ENCODE measurements around the gene OR52A1.

OR52A1 gene

DNA sequence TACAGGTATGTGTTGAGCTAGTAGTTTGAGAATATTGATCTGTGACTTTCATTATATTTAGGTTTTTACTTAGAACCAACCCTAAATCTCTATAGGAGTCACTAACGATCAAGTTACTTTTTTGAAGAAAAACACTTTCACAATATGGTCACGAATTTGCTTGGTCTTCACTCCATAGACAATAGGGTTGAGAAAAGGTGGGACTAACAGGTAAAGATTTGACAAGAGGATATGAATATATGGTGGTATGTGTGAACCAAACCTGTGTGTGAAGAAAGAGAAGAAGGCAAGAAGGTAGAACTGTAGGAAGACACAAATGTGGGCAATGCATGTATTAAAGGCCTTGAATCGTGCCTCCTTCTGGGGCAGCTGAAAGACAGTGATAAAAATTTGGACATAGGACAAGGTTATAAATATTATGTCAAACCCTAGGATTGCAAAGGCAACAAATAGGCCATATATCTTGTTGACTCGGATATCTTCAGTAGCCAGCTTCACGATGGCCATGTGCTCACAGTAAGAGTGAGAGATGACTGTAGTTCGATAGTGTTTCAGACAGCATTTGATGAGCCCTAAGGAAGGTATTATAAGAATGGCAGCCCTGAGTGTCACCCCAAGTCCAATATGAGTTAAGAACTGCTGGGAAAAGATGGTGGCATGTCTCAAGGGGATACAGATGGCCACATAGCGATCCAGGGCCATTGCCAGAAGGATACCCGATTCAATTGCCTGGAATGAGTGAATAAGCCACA is 22.8 kb downstream of the OR52A1 start:
- DNase-seq = no peak

DNA sequence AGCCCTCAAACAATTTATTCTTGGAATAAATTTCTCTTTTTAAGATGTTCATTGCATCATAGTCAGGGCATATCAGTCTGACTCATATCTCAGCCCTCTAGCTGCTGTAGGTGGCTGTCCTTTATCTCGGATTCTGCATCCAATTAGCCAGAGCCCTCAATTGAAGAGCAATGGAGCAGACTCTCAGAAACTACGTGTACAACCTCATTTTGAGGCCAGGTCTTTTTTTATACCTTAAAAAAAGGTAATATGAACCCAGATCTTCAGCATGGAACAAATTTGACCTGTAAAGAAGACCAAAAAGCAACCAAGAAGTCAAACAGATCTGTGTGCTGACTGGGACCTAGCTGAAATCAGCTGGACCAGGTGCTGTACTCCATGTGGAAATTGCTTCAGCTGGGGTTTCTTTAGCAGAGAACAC is 25.1 kb downstream of the OR52A1 start:
- no peak for DNase-seq

GRCh38 chr11:5124891-5125620 is 29.5 kb downstream of the OR52A1 start:
- DNase-seq = no peak

DNA sequence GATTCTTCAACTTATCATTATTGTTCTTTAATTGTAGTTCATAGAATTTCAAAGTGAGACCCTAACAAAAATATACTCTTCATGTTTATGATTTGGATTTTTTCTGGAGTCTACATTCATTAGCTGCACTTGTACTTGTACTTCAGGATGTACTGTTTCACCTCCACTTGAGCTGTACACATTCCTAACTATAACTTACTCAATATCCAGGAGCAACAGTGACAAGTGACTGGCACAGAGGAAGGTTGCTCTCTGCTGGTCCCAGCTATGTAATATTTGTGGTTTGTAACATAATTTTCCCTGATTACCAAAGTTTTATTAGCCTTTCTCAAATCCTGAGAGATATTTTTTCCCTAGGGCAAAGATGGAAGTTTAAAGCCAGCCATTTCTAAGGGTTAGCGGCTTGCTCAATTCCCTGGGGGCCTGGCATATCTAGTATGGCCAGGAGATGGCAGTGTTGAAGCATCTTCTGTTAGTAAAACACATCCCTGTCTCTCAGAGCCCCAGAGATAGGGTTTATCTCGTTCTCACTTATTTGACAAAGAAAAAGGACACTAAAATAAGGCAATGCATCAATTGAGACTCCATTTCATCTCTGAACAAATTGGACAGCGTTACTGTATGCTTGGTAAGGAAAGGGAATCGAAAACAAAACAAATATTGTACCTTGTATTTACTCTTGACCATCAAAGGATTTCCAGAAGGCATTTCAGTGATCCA is 30.6 kb downstream of the OR52A1 start:
- DNase-seq = peak; percentile 48

DNA sequence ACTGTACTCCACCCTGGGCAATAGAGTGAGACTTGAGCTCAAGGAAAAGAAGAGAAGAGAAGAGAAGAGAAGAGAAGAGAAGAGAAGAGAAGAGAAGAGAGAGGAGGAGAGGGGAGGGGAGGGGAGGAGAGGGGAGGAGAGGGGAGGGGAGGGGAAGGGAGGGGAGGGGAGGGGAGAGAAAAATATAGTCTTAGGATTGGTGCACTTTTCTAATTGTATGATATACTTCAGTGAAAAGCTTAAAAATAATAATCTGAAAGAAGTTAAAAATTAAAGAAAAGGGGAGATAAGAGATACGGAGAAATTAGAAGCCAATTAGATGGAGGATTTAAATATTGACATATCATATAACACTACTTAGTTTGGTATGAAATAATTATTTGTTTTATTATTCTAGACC is 35.7 kb downstream of the OR52A1 start:
- no peak for DNase-seq

GRCh38 chr11:5117588-5117987 is 37.0 kb downstream of the OR52A1 start:
- DNase-seq = no peak

DNA sequence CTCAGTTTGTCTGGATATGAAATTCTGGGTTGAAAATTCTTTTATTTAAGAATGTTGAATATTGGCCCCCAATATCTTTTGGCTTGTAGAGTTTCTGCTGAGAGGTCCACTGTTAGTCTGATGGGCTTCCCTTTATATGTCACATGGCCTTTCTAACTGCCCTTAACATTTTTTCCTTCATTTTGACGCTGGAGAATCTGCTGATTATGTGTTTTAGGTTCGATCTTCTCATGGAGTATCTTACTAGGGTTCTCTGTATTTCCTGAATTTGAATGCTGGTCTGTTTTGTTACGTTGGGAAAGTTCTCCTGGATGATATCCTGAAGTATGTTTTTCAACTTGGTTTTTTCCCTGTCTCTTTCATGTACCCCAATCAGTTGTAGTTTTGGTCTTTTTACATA is 39.2 kb downstream of the OR52A1 start:
- no peak for DNase-seq

DNA sequence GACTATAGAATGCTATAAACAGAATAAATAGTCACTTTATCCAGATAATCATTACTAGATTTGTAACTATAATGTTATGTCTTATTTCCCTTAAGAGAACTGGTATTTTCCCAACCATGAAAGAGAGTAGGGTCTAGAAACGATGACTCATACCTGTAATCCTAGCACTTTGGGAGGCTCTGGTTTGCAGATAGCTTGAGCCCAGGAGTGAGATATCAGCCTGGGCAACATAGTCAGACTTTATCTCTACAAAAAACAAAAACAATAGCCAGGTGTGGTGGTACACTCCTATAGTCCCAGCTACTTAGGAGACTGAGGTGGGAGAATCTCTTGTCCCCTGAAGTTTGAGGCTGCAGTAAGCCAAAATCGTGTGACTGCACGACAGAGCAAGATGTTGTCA is 47.3 kb downstream of the OR52A1 start:
- DNase-seq = no peak

DNA sequence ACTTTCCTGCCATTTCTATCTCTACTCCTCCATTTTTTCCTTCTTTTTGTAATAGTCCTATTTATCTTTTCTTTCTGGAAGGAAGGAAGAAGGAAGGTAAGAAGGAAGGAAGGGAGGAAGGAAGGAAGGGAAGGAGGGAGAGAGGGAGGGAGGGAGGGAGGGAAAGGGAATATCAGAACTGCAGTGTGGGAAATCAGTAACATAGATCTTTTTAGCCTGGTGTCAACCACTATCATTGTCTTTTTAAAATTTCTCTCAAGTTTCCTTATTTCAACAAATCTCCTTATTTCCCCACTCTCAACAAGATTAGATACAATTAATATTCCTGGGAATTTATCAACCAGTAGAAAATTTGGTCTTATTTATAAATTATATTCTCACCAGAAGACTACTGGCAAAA is 51.5 kb downstream of the OR52A1 start:
- no peak for DNase-seq

- DNase-seq = no peak
Observed at GRCh38 chr11:5102246-5102645, 52.3 kb downstream of the OR52A1 start.

GRCh38 chr11:5096011-5096410 is 58.5 kb downstream of the OR52A1 start:
- DNase-seq = no peak
